B cell (primary cell): ENCODE data around the gene ASPA. TPM values are rescaled to one million over a fixed set of nuclear protein-coding genes. Genes with fewer than 3 reads are reported as not detected.

Experiments
- ATAC-seq: fragments of 200-7000 bp; cut with Tn5 transposase; one replicate; pipeline ENCODE4 v1.10.0; 2021; ENCODE audit warnings: low read depth, mild to moderate bottlenecking, moderate number of reproducible peaks, moderate library complexity
- CTCF ChIA-PET: fragments of 350-600 bp; sonication (Branson Sonifier 250); formaldehyde crosslinking; loops from one replicate; lab custom pipeline; 2021; ENCODE audit warnings: antibody characterized with exemption, inconsistent platforms; lab: Charles Lee
- POLR2A ChIA-PET: fragments of 350-600 bp; sonication (Branson Sonifier 250); formaldehyde crosslinking; loops from one replicate; lab custom pipeline; 2021; ENCODE audit warnings: antibody characterized with exemption; lab: Charles Lee
- DNase-seq: peaks from one replicate; pipeline ENCODE4 v3.0.0; 2013
- H2AFZ ChIP-seq: 2 replicates; pipeline ENCODE4 v1.6.1; 2012; ENCODE audit warnings: mild to moderate bottlenecking, low read depth, low read length; ENCODE audit not compliant: insufficient read depth, poor library complexity, severe bottlenecking
- H3K27ac ChIP-seq, 2 donors: 1 replicate in 1 of 2; 2 replicates in 1 of 2; pipeline ENCODE4 v1.5.1; 2012 to 2013; ENCODE audit warnings: low read length in 2 of 2, mild to moderate bottlenecking in 2 of 2, moderate library complexity in 1 of 2
- H3K27me3 ChIP-seq, 4 experiments: fragments of 200-600 bp in 1 of 4; sonication (generic) in 1 of 4; replicated peaks in 1 of 4; 1 replicate in 2 of 4; 2 replicates in 2 of 4; pipeline versions ENCODE4 v1.6.1 to v1.7.0; 2013 to 2016; ENCODE audit warnings: low read length in 3 of 4, mild to moderate bottlenecking in 2 of 4, mixed read lengths in 1 of 4, moderate library complexity in 1 of 4; ENCODE audit not compliant: insufficient read depth in 4 of 4, control insufficient read depth in 3 of 4; ENCODE audit errors: control extremely low read depth in 1 of 4
- H3K36me3 ChIP-seq, 2 experiments: replicated peaks in 1 of 2; 1 replicate in 1 of 2; 2 replicates in 1 of 2; pipeline versions ENCODE4 v1.6.1 to v1.7.1; 2013; ENCODE audit warnings: low read length in 1 of 2; ENCODE audit not compliant: insufficient read depth in 2 of 2, control insufficient read depth in 1 of 2; ENCODE audit errors: control extremely low read depth in 1 of 2, extremely low read depth in 1 of 2
- H3K4me1 ChIP-seq, 2 donors: fragments of 200-600 bp in 1 of 2; sonication (generic) in 1 of 2; 1 replicate in 1 of 2; 2 replicates in 1 of 2; pipeline versions ENCODE4 v1.5.1 to v1.6.1; 2013 to 2017; ENCODE audit warnings: low read length in 2 of 2; ENCODE audit not compliant: control insufficient read depth in 2 of 2, insufficient read depth in 2 of 2
- H3K4me2 ChIP-seq: replicated peaks from 2 replicates; pipeline ENCODE3; 2012; ENCODE audit warnings: mild to moderate bottlenecking, low read depth, low read length; ENCODE audit not compliant: poor library complexity, severe bottlenecking
- H3K4me3 ChIP-seq, 5 experiments: fragments of 200-600 bp in 1 of 5; sonication (generic) in 1 of 5; 1 replicate in 3 of 5; 2 replicates in 2 of 5; pipeline versions ENCODE4 v1.5.1 to v1.7.0; 2011 to 2016; ENCODE audit warnings: low read length in 4 of 5, mild to moderate bottlenecking in 4 of 5, low read depth in 2 of 5, control low read depth in 1 of 5, moderate library complexity in 1 of 5; ENCODE audit not compliant: insufficient read depth in 1 of 5; ENCODE audit errors: control extremely low read depth in 1 of 5, extremely low read depth in 1 of 5
- H3K79me2 ChIP-seq: fragments of 200-600 bp; sonication (generic); one replicate; pipeline ENCODE4 v1.6.0; 2016; ENCODE audit warnings: low read length; ENCODE audit not compliant: control insufficient read depth, insufficient read depth
- H3K9ac ChIP-seq: fragments of 200-600 bp; sonication (generic); 2 replicates; pipeline ENCODE4 v1.6.1; 2017; ENCODE audit warnings: mild to moderate bottlenecking, low read length, moderate library complexity
- H3K9me3 ChIP-seq, 3 donors: one replicate each; pipeline versions ENCODE4 v1.6.1 to v1.7.1; 2013; ENCODE audit warnings: low read length in 2 of 3; ENCODE audit not compliant: control insufficient read depth in 2 of 3, insufficient read depth in 1 of 3; ENCODE audit errors: control extremely low read depth in 1 of 3
- H4K20me1 ChIP-seq: 2 replicates; pipeline ENCODE4 v1.6.0; 2012; ENCODE audit warnings: mild to moderate bottlenecking, low read length; ENCODE audit not compliant: insufficient read depth, control insufficient read depth, poor library complexity, severe bottlenecking
- H3K27ac Mint-ChIP-seq: one replicate; pipeline ENCODE4 v1.8.0; 2021; ENCODE audit warnings: mixed read lengths
- H3K27me3 Mint-ChIP-seq: one replicate; pipeline ENCODE4 v1.8.0; 2021; ENCODE audit warnings: mixed read lengths
- H3K4me1 Mint-ChIP-seq: one replicate; pipeline ENCODE4 v1.8.0; 2021; ENCODE audit warnings: mixed read lengths
- H3K4me3 Mint-ChIP-seq: one replicate; pipeline ENCODE4 v1.8.0; 2021; ENCODE audit warnings: mixed read lengths
- H3K9me3 Mint-ChIP-seq: one replicate; pipeline ENCODE4 v1.8.0; 2022; ENCODE audit warnings: mixed read lengths; ENCODE audit not compliant: insufficient read depth
- EZH2 ChIP-seq: IDR thresholded peaks from 2 replicates; pipeline ENCODE4 v1.6.1; 2012; ENCODE audit warnings: borderline replicate concordance, low read depth, mild to moderate bottlenecking, moderate library complexity, low read length; ENCODE audit not compliant: insufficient read depth, poor library complexity, severe bottlenecking
- WGBS: methylation state at CpG from one replicate; pipeline ENCODE4 v1.1.5; 2013; ENCODE audit warnings: missing lambda C conversion rate; ENCODE audit not compliant: insufficient coverage; 5-methylcytosine and 5-hydroxymethylcytosine counted together
- intact Hi-C: fragments of 100-400 bp; cut with micrococcal nuclease; formaldehyde crosslinking; loops from one replicate; pipeline ENCODE4 v1.10.0; 2022
- polyA plus RNA-seq: library from polyadenylated mRNA; depleted of rRNA; stranded (reverse); fragments of >200 nt; gene quantifications from 2 replicates; pipeline ENCODE4 v1.2.3, GENCODE V29; 2012
- total RNA-seq, 2 donors: library from RNA; stranded (reverse); fragments of 120-200 nt in 1 of 2; gene quantifications; 1 replicate in 1 of 2; 2 replicates in 1 of 2; pipeline versions ENCODE4 v1.2.3 to v1.2.4, GENCODE V29; 2013 to 2022
- TF ChIP-seq, protein P1 (sequence below): fragments of 200-600 bp; IDR thresholded peaks from one replicate; pipeline ENCODE4 v1.8.0; 2022; ENCODE audit warnings: antibody characterized with exemption, mild to moderate bottlenecking

ASPA gene
- total and polyA plus RNA-seq, 2 donors (not counting 1 experiment from before 2014, with no cell fraction given), result not detected

DNA sequence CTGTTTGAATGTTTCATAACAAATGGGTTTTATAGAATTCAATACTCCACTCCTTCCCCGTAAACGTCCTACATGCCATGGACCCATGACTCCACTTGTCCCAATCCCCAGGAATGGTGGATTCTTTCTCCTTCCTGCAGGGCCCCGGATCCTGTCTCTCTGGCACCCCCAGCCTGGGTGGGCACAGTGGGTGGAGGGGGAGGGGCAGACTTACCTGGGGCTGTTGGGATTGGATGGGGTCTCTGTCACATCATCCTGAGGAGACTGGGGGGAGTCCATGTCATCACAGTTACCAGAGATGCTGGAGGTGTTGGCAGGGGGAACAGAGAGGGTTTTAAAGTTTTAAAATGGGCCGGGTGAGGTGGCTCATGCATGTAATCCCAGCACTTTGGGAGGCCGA is 68.6 kb downstream of the ASPA start:
- Histone ChIP-seq H3K27ac (no peak overlapping the region), H3K4me3 (no peak overlapping the region), H3K4me1 (no peaks in the 10 kb centered on the region), H3K9ac (no peak overlapping the region), H3K27me3 (no peaks in the 10 kb centered on the region), H3K9me3 (no peaks in the 10 kb centered on the region), H3K4me2 (no peak overlapping the region), H4K20me1 (no peaks in the 10 kb centered on the region), H3K36me3 (no peaks in the 10 kb centered on the region), H2AFZ (no peak overlapping the region), H3K79me2 (no peaks in the 10 kb centered on the region)
- intact Hi-C loops, result no loop called here
- 100% methylated on average over 2 of the region's 5 CpGs for WGBS
- ChIA-PET CTCF (no interaction called here), POLR2A (no interaction called here)
- Mint-ChIP-seq H3K9me3 (no peaks in the 10 kb centered on the region), H3K27me3 (no peaks in the 10 kb centered on the region), H3K27ac (no peak overlapping the region), H3K4me3 (no peak overlapping the region), H3K4me1 (no peaks in the 10 kb centered on the region)
- DNase-seq (no peak), ATAC-seq (no peak)
- TF ChIP-seq, protein P1, sequence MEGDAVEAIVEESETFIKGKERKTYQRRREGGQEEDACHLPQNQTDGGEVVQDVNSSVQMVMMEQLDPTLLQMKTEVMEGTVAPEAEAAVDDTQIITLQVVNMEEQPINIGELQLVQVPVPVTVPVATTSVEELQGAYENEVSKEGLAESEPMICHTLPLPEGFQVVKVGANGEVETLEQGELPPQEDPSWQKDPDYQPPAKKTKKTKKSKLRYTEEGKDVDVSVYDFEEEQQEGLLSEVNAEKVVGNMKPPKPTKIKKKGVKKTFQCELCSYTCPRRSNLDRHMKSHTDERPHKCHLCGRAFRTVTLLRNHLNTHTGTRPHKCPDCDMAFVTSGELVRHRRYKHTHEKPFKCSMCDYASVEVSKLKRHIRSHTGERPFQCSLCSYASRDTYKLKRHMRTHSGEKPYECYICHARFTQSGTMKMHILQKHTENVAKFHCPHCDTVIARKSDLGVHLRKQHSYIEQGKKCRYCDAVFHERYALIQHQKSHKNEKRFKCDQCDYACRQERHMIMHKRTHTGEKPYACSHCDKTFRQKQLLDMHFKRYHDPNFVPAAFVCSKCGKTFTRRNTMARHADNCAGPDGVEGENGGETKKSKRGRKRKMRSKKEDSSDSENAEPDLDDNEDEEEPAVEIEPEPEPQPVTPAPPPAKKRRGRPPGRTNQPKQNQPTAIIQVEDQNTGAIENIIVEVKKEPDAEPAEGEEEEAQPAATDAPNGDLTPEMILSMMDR, result no peak
- TF ChIP-seq EZH2, result no peak

DNA sequence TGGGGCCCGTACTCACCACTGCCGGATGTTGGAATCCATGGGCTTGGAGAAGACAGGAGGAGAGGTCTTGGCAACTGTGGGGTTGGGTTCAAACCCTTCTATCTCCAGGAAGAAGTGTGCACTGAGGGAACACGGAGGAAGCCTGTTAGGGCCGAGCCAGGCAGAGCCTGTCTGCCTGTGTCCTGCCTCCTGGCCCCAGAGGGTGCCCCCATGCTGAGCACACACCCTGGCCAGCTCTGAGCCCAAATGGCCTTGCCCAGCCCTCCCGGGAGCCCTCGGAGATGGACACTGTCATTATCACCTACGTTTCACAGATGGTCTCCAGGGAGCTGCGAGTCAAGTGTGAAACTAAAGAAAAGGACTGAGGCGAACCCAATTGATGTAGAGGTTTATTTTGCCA is 69.4 kb downstream of the ASPA start:
- H3K9me3 Mint-ChIP-seq, result peaks cover 4% of the 10 kb centered on the region
- H3K4me3 ChIP-seq, result no peak overlapping the region
- no peaks in the 10 kb centered on the region for H3K9me3 ChIP-seq
- no peak overlapping the region for H3K4me2 ChIP-seq
- no peak for DNase-seq
- H2AFZ ChIP-seq, result no peak overlapping the region
- H3K4me3 Mint-ChIP-seq, result no peak overlapping the region
- WGBS, result 88% methylated on average over 5 of the region's 9 CpGs
- no peak for ATAC-seq
- no peak overlapping the region for H3K27ac Mint-ChIP-seq
- no peak overlapping the region for H3K27ac ChIP-seq
- H3K4me1 Mint-ChIP-seq, result no peaks in the 10 kb centered on the region
- ChIA-PET POLR2A (no interaction called here), CTCF (no interaction called here)
- no peak overlapping the region for H3K9ac ChIP-seq
- H3K27me3 Mint-ChIP-seq, result no peaks in the 10 kb centered on the region
- no peaks in the 10 kb centered on the region for H4K20me1 ChIP-seq
- intact Hi-C loops, result no loop called here
- H3K27me3 ChIP-seq, result no peaks in the 10 kb centered on the region
- no peaks in the 10 kb centered on the region for H3K36me3 ChIP-seq
- no peak for TF ChIP-seq EZH2
- TF ChIP-seq, protein P1, result no peak
- H3K79me2 ChIP-seq, result no peaks in the 10 kb centered on the region
- no peaks in the 10 kb centered on the region for H3K4me1 ChIP-seq
